Activated CD4-positive, alpha-beta T cell treated with anti-CD3 and anti-CD28 coated beads, Interleukin-2, amount 10 ng/mL, durations not matched to agents 24 days and 14 days (primary cell): ENCODE results near the gene TPD52L2. TPM values are rescaled to one million over a fixed set of nuclear protein-coding genes. Genes with fewer than 3 reads are reported as not detected.
"Not testable (repeated sequence)": the region's sequence is repeated elsewhere in the genome, so short reads cannot be mapped to it uniquely, and the experiment has no call there.

Experiments
- DNase-seq: peaks from one replicate; pipeline ENCODE4 v3.0.0; 2022
- H3K27ac Mint-ChIP-seq: one replicate; pipeline ENCODE4 v1.8.0; 2022; ENCODE audit warnings: mild to moderate bottlenecking, mixed read lengths
- H3K27me3 Mint-ChIP-seq: one replicate; pipeline ENCODE4 v1.8.0; 2022; ENCODE audit warnings: mixed read lengths
- H3K36me3 Mint-ChIP-seq: one replicate; pipeline ENCODE4 v1.8.0; 2022; ENCODE audit warnings: low read depth, mild to moderate bottlenecking, mixed read lengths
- H3K4me1 Mint-ChIP-seq: one replicate; pipeline ENCODE4 v1.8.0; 2021; ENCODE audit warnings: mixed read lengths
- H3K4me3 Mint-ChIP-seq: one replicate; pipeline ENCODE4 v1.8.0; 2022; ENCODE audit warnings: mild to moderate bottlenecking, moderate library complexity, mixed read lengths
- H3K9me3 Mint-ChIP-seq: one replicate; pipeline ENCODE4 v1.8.0; 2021; ENCODE audit warnings: mixed read lengths
- intact Hi-C: fragments of 100-400 bp; cut with micrococcal nuclease; formaldehyde crosslinking; loops from one replicate; pipeline ENCODE4 v1.15.1; 2023
- total RNA-seq: library from RNA; stranded (reverse); gene quantifications from 2 replicates; pipeline ENCODE4 v1.2.3, GENCODE V29; 2022

The TPD52L2 gene
- total RNA-seq, 1 donor from 2014 or later: 78.8 TPM

DNA sequence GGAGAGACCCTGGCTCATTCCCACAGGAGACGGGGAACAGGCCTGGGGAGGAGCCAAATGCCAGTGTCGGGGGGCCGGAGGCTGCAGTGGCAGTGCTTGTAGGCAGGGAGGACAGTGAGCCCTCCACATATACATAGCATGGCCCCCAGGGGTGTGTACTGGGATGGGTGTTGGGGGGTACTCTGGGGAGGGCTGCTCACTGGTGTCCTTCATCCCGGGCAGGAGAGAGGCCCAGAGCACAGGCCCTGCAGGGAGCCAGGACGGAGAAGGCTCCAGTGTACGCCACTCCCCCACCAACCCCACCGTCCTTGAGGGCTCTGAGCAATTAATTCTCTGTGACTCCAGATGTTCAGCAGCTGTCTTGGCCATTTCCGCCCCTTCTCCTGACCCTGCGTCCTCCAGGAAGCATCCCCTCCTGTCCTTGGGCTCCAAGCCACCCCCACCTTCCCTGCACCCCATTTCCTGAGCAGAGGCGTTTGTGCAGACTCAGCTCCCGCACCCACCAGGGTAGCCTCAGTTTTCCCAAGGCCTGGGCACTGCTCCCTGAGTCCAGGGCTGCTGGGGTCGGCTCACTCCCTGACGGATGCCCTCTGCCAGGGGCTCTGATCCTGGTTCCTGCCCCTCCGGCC, 7.2 kb upstream of the TPD52L2 start:
- Mint-ChIP-seq H3K36me3 (peaks cover 9% of the 10 kb centered on the region), H3K27me3 (peaks cover 1% of the 10 kb centered on the region), H3K27ac (no peak overlapping the region), H3K4me3 (no peak overlapping the region), H3K9me3 (no peaks in the 10 kb centered on the region), H3K4me1 (peaks cover 9% of the 10 kb centered on the region)
- DNase-seq: no peak
- intact Hi-C loops: no loop called here

DNA sequence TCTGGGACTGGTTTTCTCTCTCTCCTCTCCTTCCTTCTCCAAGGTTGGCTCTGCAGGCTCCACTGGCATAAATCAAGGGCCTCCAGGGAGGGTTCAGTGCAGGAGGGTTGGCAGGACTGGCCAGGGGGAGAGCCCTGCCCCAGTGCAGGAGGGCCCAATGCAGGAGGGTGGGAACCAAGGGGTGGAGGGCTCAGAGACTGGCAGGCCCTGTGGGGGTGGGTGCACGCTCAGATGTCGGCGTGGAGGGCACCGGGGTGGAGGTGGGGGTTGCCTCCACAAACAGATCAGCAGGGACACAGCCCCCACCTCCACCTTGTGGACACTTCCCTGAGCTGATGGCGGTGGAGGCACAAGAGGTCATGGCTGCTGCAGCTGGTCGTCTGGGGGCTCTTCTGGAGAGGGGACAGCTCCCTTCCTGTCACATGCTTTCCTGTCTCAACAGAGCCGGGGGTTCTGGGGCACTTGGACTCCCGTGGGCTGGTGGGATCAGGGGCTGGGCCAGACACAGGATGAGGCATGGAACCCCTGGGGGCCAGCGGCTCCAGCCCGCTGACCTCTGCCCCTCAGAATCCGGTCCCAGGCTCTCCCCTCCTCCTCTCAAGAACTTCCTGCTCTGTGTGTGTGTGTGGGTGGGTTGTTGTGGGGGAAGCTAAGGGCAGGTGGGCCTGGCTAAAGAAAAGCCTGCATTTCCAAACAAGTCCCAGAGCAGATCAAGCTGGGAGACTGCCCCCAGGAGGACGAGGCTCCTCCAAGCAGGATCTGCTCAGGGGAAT, 6.5 kb upstream of the TPD52L2 start:
- H3K4me1 Mint-ChIP-seq: peaks cover 15% of the 10 kb centered on the region
- no peak for DNase-seq
- H3K36me3 Mint-ChIP-seq: peaks cover 12% of the 10 kb centered on the region
- peak overlapping the region; percentile 48 for H3K27ac Mint-ChIP-seq
- intact Hi-C loops: no loop called here
- H3K9me3 Mint-ChIP-seq: no peaks in the 10 kb centered on the region
- H3K27me3 Mint-ChIP-seq: peaks cover 1% of the 10 kb centered on the region
- no peak overlapping the region for H3K4me3 Mint-ChIP-seq

DNA sequence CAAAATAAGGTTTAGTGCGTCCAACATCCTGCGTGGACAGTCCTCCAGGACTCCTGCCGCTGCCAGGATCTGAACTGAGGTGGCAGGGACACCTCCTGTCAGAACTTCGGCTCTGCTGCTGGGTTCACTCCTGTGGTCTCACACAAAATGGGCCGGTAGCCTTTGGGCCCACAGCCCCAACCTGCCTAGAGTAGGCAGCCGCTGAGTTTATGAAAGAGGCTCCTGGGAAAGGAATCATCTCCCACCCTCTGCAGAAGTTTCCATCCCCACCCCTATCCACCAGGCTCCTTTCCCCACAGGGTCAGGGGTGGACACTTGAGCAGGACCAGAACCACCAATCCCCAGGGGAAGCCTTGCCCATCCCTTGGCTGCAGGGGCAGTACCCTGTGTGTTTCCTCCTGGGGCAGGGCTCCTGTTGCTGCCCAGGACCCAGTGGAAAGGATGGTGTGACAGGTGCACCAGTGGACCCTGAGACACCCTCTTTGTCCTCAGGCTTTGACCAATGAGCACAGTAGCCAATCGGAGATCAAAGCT, 5.8 kb upstream of the TPD52L2 start:
- Mint-ChIP-seq H3K4me3 (no peak overlapping the region), H3K36me3 (peaks cover 17% of the 10 kb centered on the region), H3K27me3 (peaks cover 1% of the 10 kb centered on the region), H3K27ac (peak overlapping the region; percentile 48), H3K9me3 (no peaks in the 10 kb centered on the region), H3K4me1 (peaks cover 21% of the 10 kb centered on the region)
- intact Hi-C loops: no loop called here
- DNase-seq: no peak

DNA sequence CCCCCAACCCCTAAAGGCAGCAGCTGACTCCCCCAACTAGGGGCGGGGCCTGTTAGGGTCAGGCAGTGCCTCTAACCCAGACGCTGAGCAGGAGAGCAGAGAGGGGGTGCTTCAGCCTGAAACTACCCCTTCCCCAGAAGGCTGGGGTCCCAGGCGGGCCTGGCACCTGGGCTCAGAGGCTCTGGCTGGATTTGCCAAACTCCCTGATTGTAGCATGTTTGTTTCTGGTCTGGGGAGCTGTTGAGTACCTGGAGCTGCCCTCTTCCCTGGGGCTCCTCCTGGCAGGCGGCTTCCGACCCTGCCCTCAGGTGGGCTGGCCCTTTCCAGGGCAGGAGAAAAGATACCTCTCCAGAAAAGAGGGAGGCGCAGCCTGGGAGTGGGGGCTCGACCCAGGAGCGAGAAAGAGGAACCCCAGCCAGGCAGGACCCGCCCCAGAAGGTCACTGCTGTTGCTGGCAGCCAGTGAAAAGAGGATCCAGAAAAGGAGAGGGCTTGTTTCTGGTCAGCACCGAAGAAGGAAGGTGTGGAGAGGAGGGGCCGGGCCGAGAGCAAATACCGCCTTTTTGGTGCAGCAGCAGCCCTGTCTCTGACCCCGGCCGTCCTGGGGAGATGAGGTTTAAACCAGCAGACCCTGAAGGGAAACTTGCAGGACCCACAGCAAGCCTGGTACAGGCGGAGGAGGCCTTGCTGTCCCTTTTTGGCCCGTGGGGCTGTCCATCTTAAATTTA, 4.6 kb upstream of the TPD52L2 start:
- intact Hi-C loops: loop anchor here (10.0 kb wide), 1 partner anchor 204 kb away; the partner anchor contains the start of gene TCEA2
- H3K27ac Mint-ChIP-seq: no peak overlapping the region
- H3K4me3 Mint-ChIP-seq: no peak overlapping the region
- DNase-seq: no peak
- H3K36me3 Mint-ChIP-seq: peaks cover 20% of the 10 kb centered on the region
- H3K4me1 Mint-ChIP-seq: peaks cover 23% of the 10 kb centered on the region
- H3K9me3 Mint-ChIP-seq: no peaks in the 10 kb centered on the region
- peaks cover 1% of the 10 kb centered on the region for H3K27me3 Mint-ChIP-seq

DNA sequence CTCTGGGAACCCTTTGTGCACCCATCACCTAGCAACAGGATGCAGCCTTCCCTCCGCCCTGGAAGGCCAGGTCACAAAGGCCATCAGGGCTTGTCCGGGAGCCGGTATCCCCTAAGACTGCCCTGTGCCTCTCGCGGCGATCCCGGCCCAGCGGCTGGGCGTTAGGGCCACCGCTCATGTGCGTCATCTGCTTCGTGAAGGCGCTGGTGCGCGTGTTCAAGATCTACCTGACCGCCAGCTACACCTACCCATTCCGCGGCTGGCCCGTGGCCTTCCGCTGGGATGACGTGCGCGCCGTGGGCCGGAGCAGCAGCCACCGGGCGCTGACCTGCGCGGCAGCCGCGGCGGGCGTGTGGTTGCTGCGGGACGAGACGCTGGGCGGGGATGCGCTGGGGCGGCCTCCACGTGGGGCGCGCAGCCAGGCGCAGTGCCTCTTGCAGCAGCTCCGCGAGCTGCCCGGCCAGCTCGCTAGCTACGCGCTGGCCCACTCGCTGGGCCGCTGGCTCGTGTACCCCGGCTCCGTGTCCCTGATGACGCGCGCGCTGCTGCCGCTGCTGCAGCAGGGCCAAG, 3.6 kb upstream of the TPD52L2 start, which contains the start of gene ABHD16B:
Gene ABHD16B, plus strand, starts transcription at position 134 of the 570 bp plus-strand sequence. Its CDS starts 43 bp downstream, at position 177.
- Mint-ChIP-seq H3K36me3 (peaks cover 23% of the 10 kb centered on the region), H3K27ac (no peak within 1 kb of the TSS), H3K27me3 (no peaks in the 10 kb centered on the region), H3K4me3 (no peak within 1 kb of the TSS), H3K4me1 (peaks cover 30% of the 10 kb centered on the region), H3K9me3 (no peaks in the 10 kb centered on the region)
- no peak for DNase-seq
- intact Hi-C loops: loop anchor here (10.0 kb wide), 1 partner anchor 203 kb away; the partner anchor contains the start of gene TCEA2

DNA sequence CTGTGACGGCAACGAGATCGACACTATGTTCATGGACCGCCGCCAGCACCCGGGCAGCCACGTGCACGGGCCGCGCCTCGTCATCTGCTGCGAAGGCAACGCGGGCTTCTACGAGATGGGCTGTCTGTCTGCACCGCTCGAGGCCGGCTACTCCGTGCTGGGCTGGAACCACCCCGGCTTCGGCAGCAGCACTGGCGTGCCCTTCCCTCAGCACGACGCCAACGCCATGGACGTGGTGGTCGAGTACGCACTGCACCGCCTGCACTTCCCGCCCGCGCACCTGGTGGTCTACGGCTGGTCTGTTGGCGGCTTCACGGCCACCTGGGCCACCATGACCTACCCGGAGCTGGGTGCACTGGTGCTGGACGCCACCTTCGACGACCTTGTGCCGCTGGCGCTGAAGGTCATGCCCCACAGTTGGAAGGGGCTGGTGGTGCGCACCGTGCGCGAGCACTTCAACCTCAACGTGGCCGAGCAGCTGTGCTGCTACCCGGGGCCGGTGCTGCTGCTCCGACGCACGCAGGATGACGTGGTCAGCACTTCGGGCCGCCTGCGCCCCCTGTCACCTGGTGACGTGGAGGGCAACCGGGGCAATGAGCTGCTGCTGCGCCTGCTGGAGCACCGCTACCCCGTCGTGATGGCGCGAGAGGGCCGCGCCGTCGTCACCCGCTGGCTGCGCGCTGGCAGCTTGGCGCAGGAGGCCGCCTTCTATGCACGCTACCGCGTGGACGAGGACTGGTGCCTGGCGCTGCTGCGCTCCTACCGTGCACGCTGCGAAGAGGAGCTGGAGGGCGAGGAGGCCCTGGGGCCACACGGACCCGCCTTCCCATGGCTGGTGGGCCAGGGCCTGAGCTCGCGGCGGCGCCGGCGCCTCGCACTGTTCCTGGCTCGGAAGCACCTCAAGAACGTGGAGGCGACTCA, 2.8 kb upstream of the TPD52L2 start:
- intact Hi-C loops: loop anchor here (10.0 kb wide), 1 partner anchor 203 kb away; the partner anchor contains the start of gene TCEA2

DNA sequence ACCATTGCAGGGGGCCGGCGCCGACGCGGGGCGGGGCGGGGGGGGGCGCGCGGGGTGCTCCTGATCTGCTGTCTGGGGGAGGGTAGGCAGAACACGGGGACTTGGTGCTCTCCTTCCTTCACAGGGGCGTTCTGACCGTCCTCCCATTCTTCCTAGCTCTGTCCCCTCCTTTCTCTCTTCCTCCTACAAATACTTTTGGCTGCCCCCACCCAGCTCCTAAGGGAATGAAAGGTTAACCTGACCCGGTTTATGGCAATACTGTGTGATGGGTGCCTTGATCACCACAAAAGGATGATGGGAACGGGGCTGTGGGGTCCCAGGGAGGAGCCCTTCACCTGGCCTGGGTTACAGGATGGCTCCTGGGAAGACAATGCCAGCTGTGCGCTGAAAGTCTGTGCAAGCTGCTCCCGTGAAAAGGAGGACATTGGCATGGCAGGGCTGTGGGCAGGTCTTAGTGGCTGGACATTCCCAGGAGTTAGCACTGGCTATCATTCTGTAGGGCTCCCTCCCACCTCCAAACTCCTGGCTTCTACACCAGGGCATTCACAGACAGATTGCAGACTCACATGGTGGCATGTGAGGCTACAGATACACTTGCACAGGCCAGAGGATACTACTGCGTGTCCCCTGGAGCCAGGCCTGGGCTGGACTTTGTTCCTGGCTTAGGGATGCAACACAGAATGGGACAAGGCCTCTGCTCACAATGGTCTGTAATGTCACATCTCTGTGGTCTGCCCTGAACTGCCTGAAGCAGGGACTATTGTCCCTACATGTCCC, 1.9 kb upstream of the TPD52L2 start:
- no peak for DNase-seq
- Mint-ChIP-seq H3K36me3 (peaks cover 28% of the 10 kb centered on the region), H3K4me1 (peaks cover 29% of the 10 kb centered on the region), H3K27ac (peak overlapping the region; percentile 100), H3K27me3 (no peaks in the 10 kb centered on the region), H3K4me3 (peak overlapping the region; percentile 87), H3K9me3 (no peaks in the 10 kb centered on the region)
- intact Hi-C loops: loop anchor here (10.0 kb wide), 1 partner anchor 202 kb away; the partner anchor contains the start of gene TCEA2

More for the DNA sequence above, 2.8 kb upstream of the TPD52L2 start:
- peaks cover 30% of the 10 kb centered on the region for H3K4me1 Mint-ChIP-seq
- peaks cover 23% of the 10 kb centered on the region for H3K36me3 Mint-ChIP-seq
- no peaks in the 10 kb centered on the region for H3K9me3 Mint-ChIP-seq
- H3K4me3 Mint-ChIP-seq: no peak overlapping the region
- no peak overlapping the region for H3K27ac Mint-ChIP-seq
- no peaks in the 10 kb centered on the region for H3K27me3 Mint-ChIP-seq
- no peak for DNase-seq

DNA sequence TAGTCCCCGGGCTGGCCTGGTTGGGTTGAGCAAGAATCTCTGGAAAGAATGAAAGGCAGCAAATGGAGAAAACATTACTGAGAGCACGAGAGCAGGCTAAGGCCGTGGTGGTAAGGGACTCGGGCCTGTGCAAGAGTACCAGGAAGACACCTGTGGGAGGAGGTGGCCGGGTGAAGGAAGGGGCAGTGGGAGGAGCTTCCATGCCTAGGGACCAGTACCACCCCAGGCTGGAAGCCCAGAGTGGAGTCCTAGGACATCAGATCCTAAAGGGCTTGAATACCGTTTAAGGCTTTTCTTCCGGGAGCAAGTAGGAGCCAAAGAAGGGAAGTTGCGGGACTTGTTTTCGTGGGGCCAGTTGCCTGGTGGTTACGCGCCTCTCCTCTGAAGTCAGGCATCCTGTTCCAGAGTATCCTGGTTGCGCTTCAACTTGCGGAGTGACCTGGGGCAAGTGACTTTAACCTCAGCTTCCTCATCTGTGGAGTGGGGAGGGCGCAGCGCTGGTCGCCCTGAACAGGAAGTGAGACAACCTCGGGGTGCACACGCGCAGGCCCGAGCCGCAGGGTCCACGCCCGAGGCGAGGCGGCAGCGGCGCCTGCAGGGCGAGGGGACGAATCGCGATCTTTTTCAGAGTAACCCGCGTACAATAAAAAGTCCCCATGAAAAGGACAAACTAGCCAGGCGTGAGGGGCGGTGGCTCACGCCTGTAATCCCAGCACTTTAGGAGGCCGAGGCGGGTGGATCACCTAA, 1.1 kb upstream of the TPD52L2 start:
- peaks cover 30% of the 10 kb centered on the region for H3K36me3 Mint-ChIP-seq
- H3K27me3 Mint-ChIP-seq: no peaks in the 10 kb centered on the region
- intact Hi-C loops: loop anchor here (1.0 to 10.0 kb wide), 6 partner anchors 31 to 325 kb away; partner anchors contain the start of genes DNAJC5, PRPF6 and TCEA2
- peak; percentile 95 for DNase-seq
- peak overlapping the region; percentile 100 for H3K27ac Mint-ChIP-seq
- no peaks in the 10 kb centered on the region for H3K9me3 Mint-ChIP-seq
- peak overlapping the region; percentile 87 for H3K4me3 Mint-ChIP-seq
- peaks cover 25% of the 10 kb centered on the region for H3K4me1 Mint-ChIP-seq

DNA sequence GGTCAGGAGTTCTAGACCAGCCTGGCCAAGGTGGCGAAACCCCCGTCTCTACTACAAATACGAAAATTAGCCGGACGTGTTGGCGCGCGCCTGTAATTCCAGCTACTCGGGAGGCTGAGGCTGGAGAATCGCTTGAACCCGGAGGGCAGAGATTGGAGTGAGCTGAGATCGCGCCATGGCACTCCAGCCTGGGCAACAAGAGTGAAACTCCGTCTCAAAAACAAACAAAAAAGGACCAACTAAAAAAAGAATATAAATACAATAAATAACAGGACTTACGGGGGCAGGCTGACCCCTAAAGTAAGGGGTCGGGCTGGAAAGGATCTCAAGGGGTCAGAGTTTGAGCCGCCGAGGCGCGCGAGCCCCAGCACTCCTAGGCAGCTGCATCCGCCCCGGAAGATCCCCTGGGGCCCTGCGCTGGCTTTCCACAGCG, 509 bp upstream of the TPD52L2 start:
- Mint-ChIP-seq H3K4me1 (peaks cover 25% of the 10 kb centered on the region), H3K36me3 (peaks cover 35% of the 10 kb centered on the region), H3K27me3 (no peaks in the 10 kb centered on the region), H3K27ac (peak overlapping the region; percentile 100), H3K9me3 (no peaks in the 10 kb centered on the region), H3K4me3 (peak overlapping the region; percentile 87)
- DNase-seq: no peak
- intact Hi-C loops: loop anchor here (1.0 to 10.0 kb wide), 6 partner anchors 30 to 326 kb away; partner anchors contain the start of genes DNAJC5, PRPF6 and TCEA2

DNA sequence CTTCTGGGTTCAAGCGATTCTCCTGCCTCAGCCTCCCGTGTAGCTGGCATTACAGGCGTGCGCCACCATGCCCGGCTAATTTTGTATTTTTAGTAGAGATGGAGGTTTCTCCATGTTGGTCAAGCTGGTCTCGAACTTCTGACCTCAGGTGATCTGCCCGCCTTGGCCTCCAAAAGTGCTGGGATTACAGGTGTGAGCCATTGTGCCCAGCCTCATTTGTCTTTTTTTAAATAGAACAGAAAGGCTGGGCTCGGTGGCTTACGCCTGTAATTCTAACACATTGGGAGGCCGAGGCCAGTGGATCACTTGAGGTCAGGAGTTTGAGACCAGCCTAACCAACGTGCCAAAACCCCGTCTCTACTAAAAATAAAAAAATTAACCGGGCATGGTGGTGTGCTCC, 2.0 kb downstream of the TPD52L2 start:
- not testable (repeated sequence) for H3K9me3 Mint-ChIP-seq, H3K27me3 Mint-ChIP-seq, H3K27ac Mint-ChIP-seq, DNase-seq
- peaks cover 25% of the 10 kb centered on the region for H3K4me1 Mint-ChIP-seq
- peak overlapping the region; percentile 43 for H3K4me3 Mint-ChIP-seq
- H3K36me3 Mint-ChIP-seq: peaks cover 41% of the 10 kb centered on the region
- intact Hi-C loops: loop anchor here (10.0 kb wide), 1 partner anchor 198 kb away; the partner anchor contains the start of gene TCEA2

DNA sequence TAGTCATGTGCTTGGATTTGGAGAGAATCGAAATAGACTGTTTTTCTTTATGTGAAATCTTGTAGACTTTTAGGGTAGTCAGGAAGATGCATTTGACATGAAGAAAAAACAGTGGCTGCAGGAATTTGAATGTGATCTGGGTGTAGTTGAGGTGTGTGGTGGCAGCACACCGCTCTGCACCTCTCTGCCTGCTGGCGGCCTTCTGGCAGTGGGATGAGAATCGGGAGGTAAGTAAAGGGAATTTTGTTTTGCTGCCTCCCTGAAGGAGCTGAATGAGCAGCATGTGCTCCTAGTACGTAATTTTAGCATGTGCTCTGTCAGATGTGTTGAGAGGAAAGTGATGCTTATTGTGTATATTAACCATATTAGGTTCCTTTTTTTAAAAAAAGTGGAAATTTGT, 3.2 kb downstream of the TPD52L2 start:
- peaks cover 47% of the 10 kb centered on the region for H3K36me3 Mint-ChIP-seq
- intact Hi-C loops: loop anchor here (10.0 kb wide), 1 partner anchor 197 kb away; the partner anchor contains the start of gene TCEA2
- no peaks in the 10 kb centered on the region for H3K27me3 Mint-ChIP-seq
- H3K4me3 Mint-ChIP-seq: peak overlapping the region; percentile 28
- H3K4me1 Mint-ChIP-seq: peaks cover 29% of the 10 kb centered on the region
- no peak for DNase-seq
- H3K9me3 Mint-ChIP-seq: no peaks in the 10 kb centered on the region
- H3K27ac Mint-ChIP-seq: no peak overlapping the region
